GM20000 (cell line): ENCODE data around the gene ARHGEF12.

Experiments used
- DNase-seq: peaks from one replicate; pipeline ENCODE4 v3.0.0; 2012; ENCODE audit warnings: low spot score
- TF ChIP-seq, protein P1 (sequence below): IDR thresholded peaks from 2 replicates; pipeline ENCODE4 v1.5.1; 2012; ENCODE audit warnings: mild to moderate bottlenecking, control low read depth; ENCODE audit errors: extremely low read depth, missing control alignments

Gene ARHGEF12

DNA sequence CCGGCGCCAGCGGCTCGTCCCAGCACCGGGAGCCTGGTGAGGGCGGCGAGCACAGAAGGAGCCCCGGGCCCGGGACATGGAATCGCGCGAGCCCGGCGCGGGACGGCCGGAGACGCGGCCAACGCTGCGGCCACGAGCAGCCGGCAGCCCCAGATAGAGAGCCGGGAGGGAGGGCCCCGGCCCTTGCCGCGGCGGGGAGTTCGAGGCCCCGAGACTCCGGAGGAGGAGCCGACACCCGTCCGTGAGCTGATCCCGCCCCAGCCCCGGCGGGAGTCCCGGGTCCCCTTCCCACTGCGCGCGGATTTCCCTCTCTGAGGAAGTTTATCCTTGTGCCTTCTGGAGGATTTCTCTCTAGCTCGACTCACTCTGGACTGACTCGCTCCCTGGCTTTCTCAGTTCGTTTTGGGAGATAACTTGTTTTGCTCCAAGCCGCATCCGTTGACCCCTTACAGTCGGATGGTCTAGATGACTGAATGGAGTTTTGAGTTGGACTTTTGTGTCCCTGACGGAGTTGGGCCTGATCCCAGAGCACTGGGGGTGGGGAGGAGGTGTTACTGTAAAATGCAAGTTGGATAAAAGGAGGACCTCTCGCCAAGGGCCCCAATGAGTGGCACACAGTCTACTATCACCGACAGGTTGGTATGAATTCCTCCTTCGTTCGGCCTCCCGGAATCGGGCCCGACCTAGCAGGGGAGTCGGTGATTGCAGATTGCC lies 585 bp downstream of the ARHGEF12 start:
- TF ChIP-seq, protein P1, sequence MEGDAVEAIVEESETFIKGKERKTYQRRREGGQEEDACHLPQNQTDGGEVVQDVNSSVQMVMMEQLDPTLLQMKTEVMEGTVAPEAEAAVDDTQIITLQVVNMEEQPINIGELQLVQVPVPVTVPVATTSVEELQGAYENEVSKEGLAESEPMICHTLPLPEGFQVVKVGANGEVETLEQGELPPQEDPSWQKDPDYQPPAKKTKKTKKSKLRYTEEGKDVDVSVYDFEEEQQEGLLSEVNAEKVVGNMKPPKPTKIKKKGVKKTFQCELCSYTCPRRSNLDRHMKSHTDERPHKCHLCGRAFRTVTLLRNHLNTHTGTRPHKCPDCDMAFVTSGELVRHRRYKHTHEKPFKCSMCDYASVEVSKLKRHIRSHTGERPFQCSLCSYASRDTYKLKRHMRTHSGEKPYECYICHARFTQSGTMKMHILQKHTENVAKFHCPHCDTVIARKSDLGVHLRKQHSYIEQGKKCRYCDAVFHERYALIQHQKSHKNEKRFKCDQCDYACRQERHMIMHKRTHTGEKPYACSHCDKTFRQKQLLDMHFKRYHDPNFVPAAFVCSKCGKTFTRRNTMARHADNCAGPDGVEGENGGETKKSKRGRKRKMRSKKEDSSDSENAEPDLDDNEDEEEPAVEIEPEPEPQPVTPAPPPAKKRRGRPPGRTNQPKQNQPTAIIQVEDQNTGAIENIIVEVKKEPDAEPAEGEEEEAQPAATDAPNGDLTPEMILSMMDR = no peak
- no peak for DNase-seq

DNA sequence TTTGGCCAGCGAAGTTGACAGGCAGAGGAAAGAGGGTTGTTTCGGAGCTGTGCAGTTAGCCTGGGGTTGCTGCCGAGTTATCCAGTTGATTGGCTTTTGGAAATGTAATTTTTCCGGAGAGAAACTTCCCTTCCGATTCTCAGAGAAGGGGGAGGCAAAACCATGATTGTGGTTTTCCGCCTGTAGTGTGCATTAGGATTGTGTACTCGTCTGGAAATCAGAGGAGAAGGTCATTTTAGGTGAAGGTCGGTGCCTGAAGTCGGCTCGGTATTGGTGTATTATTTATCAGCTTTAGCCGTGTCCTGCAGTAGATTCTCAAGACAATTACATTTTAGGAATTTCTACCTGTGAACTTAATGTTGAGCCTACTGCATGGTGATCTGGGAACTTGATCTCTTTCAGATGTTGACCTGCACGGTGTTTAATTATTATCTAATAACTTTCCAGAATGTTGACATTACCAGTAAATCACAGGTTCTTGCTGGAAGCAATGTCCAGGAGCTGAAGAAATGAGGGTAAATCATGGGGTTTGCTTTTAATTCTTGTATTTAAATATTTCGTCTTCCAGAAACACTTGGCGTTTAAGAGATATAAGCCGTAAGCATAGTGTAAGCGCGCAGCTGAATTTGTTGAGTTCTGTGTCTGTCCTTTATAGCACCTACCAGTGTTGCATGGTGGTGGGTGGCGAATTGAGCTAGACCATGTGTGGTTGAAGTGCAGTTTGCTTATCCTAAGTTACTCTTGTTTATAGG lies 1.3 kb downstream of the ARHGEF12 start:
- TF ChIP-seq, protein P1 = no peak
- no peak for DNase-seq

DNA sequence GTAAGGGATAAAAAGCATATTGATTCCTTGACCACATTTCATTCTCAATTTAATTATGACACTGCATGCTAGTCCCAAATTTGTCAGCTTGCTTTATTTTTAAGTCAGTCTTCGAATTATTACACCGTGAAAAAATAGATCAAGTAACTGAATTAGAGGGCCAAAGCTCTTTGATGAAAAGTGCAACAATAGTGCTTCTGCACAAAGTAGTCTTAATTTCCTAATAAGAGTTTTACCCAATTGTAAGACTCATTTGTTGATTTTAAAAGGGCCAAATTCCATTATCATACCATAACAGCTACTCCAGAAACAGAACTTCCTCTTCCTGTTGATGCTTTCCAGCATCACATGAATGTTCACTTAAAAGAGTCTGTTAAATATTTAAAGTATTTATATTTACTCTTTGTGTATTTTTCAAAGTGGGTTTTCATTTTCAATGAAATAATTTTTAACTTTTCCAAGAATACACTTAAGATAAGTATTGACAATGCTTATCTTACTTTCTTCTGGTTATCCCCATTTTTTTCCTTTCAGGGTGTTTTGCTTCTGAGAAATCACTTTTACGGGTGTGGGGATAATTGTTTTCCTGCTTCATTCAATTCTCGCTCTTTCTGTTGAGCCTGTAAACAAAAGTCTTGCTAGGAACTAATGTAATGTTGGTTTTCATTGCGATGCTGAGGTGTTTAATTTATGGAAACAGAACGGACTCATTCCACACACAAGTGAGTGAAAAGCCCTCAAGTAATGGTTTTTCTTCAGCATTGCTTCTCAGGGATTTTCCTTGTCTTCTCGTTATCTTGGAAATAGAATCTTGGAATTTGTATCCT lies 2.1 kb downstream of the ARHGEF12 start:
- TF ChIP-seq, protein P1 = no peak
- no peak for DNase-seq

DNA sequence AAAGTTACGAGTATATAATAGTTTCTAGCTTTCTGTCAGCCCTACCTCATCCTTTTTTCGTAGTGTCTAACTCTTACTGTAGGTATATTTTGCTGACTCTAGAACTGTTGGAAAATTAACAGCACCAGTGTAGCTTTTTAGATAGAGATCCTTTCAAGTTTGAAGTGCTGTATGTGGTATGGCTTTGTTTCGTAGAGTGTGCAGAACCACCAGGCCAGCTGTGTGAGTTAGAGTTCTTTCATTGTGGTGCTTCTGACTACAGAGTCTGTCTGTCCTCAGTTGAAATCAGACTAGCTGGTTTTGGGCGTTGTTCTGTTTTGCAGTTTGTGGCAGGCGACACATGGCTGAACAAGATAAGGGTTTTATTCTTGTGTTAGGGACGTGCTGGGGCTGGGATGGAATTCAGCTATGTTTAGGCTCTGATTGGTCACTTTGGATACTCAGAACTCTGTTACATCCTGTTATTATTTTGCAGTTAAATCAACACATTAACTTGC lies 3.2 kb downstream of the ARHGEF12 start:
- TF ChIP-seq, protein P1 = no peak
- DNase-seq = no peak

DNA sequence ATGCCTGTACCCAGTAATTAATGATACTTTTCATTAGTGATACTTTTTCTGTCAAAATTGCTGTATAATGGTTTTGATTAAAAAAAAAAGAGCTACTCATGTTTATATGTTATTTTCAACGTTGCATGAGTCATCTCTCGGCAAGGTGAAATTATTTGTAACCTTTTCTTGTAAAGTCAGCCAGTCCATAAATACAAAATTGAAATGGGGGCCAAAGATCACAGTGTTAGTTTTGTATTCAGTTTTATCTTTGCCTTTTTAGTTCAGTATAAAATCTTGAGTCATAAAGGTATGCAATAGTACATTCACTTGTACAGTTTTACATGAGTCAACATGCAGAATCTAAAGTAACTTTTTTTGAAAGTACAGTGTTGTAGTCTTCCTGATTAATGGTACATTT lies 4.3 kb downstream of the ARHGEF12 start:
- TF ChIP-seq, protein P1 = no peak
- DNase-seq = no peak

DNA sequence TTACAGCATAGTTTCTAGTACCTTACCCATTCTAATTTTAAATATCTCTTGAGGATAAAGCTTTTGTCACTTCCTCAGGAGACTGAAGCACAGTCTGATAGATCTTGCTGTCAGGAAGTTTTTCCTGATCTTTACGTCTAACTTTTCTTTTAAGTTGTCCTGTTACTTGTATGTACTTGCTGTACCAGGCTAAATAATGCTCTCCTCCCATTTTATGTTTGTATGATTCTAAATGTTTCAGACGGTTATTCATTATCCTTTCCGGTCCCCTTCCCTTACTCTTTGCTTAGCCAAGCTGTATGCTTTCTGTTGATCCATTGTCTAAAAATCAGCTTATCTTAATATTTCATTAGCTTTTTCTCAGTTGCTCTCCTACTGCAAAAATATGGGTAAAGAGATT lies 6.0 kb downstream of the ARHGEF12 start:
- TF ChIP-seq, protein P1 = no peak
- DNase-seq = no peak
